ENCODE results near the gene FHOD3. TPM values are rescaled to one million over a fixed set of nuclear protein-coding genes. Genes with fewer than 3 reads are reported as not detected.

Gene FHOD3
- total RNA-seq, 1 experiment from 2014 or later, result 2.9 TPM

DNA sequence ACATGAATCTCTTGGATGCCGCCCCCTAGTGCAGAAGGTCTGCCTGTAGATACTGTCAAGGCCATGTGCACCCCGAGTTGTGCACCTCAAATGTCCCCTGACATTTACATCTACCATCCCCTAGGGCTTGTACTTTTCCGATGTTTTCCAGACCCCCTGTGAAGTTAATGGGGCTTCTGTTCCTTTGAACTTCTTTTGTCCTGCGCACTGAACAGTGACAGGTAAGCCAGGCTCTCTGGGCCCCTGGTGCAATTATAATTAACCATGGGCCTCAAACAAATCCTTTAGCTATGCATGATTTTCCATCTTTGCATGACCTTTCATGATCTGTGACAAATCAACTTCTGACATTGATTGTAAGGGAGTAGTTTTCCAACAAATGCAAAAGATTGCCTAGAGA is 158.4 kb downstream of the FHOD3 start:
- TF ChIP-seq, protein P1, sequence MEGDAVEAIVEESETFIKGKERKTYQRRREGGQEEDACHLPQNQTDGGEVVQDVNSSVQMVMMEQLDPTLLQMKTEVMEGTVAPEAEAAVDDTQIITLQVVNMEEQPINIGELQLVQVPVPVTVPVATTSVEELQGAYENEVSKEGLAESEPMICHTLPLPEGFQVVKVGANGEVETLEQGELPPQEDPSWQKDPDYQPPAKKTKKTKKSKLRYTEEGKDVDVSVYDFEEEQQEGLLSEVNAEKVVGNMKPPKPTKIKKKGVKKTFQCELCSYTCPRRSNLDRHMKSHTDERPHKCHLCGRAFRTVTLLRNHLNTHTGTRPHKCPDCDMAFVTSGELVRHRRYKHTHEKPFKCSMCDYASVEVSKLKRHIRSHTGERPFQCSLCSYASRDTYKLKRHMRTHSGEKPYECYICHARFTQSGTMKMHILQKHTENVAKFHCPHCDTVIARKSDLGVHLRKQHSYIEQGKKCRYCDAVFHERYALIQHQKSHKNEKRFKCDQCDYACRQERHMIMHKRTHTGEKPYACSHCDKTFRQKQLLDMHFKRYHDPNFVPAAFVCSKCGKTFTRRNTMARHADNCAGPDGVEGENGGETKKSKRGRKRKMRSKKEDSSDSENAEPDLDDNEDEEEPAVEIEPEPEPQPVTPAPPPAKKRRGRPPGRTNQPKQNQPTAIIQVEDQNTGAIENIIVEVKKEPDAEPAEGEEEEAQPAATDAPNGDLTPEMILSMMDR (IDR thresholded peaks at IDR 0.05; ENCODE audit: unreplicated experiment), result no peak
- no peak overlapping the region for H3K27ac Mint-ChIP-seq (ENCODE audit: unreplicated experiment)
- no peak overlapping the region for H3K4me3 Mint-ChIP-seq (ENCODE audit: low read depth, unreplicated experiment)
- CTCF ChIA-PET, result no interaction called here
- no TSS peak for BruUV-seq (replicated peaks)
- DNase-seq, result no peak
- peaks cover 11% of the 10 kb centered on the region for H3K27me3 Mint-ChIP-seq (ENCODE audit: unreplicated experiment)
- no peaks in the 10 kb centered on the region for H3K9me3 Mint-ChIP-seq (ENCODE audit: low read depth, unreplicated experiment)
- H3K4me1 Mint-ChIP-seq (ENCODE audit: low read depth, unreplicated experiment), result peaks cover 30% of the 10 kb centered on the region
- no peaks in the 10 kb centered on the region for H3K36me3 Mint-ChIP-seq (ENCODE audit: insufficient read depth, unreplicated experiment)
- intact Hi-C loops (cut with micrococcal nuclease; ENCODE audit: unreplicated experiment), result no loop called here

DNA sequence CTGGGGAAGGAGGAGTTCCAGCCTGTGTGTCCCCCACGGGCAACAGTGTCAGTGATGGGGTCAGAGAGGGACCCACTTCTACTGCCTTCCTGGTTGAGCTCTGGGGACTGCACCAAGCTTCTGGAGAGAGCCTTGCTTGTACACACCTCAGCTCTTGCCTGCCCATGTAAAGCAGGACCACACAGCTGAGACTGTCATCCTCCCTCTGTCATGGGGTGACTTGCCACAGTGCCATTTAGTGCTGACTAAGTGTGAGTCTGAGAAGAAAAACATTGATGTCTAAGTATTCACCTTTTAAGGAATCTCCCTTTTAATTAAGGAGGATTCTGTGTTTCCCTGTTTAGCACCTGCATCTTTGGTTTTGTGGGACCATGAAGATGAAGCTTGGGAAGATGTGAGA is 159.1 kb downstream of the FHOD3 start:
- TF ChIP-seq, protein P1 (IDR thresholded peaks at IDR 0.05; ENCODE audit: unreplicated experiment), result no peak
- CTCF ChIA-PET, result interaction anchor here (0.6 kb wide), 1 partner anchor 249 kb away, joined by 6 read pairs; no protein-coding TSS in a partner anchor
- DNase-seq, result no peak
- intact Hi-C loops (cut with micrococcal nuclease; ENCODE audit: unreplicated experiment), result no loop called here
- H3K4me1 Mint-ChIP-seq (ENCODE audit: low read depth, unreplicated experiment), result peaks cover 23% of the 10 kb centered on the region
- peaks cover 11% of the 10 kb centered on the region for H3K27me3 Mint-ChIP-seq (ENCODE audit: unreplicated experiment)
- no peak overlapping the region for H3K4me3 Mint-ChIP-seq (ENCODE audit: low read depth, unreplicated experiment)
- no peak overlapping the region for H3K27ac Mint-ChIP-seq (ENCODE audit: unreplicated experiment)
- BruUV-seq (replicated peaks), result no TSS peak
- no peaks in the 10 kb centered on the region for H3K36me3 Mint-ChIP-seq (ENCODE audit: insufficient read depth, unreplicated experiment)
- no peaks in the 10 kb centered on the region for H3K9me3 Mint-ChIP-seq (ENCODE audit: low read depth, unreplicated experiment)

DNA sequence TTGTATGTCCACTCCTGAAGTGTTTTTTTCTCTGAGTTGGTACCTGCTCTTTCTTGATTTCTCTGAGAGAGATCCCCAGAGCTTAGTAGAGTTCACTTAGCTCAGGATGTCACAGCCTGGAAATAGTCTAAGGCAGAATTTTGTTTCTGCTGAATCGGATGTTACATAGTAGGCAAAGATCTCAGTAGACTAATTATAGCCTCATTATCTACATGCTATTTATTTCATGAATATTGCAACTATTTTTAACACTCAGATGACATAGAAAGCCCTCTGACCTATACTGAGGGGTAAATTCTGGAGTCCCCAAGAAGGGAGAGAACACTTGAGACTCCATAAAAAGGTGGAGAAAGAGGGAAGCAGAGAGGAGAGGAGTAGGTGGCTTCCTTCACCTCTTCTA is 160.2 kb downstream of the FHOD3 start:
- intact Hi-C loops (cut with micrococcal nuclease; ENCODE audit: unreplicated experiment), result no loop called here
- CTCF ChIA-PET, result interaction anchor here (0.7 kb wide), 1 partner anchor 48 kb away, joined by 3 read pairs; no protein-coding TSS in a partner anchor

DNA sequence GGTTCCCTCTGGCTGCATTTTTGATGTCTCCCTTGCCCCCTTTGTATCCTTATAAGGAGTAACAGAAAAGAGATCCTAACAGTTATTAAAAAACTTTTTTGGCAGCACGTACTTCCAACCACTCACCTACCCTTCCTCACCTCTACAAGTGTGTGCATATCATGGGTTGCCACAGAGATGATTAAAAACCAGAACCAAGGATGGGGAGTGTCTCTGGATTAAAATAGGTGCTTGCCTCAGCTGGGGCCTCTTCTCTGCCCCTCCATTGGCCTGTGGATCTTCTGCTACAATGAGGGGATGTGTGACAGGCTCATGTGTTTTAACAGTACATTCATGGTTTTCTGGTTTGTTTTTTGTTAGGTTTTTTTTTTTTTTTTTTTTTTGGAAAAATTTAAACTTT is 160.8 kb downstream of the FHOD3 start:
- TF ChIP-seq, protein P1 (IDR thresholded peaks at IDR 0.05; ENCODE audit: unreplicated experiment), result no peak
- no peak for DNase-seq
- no peaks in the 10 kb centered on the region for H3K9me3 Mint-ChIP-seq (ENCODE audit: low read depth, unreplicated experiment)
- no TSS peak for BruUV-seq (replicated peaks)
- H3K27ac Mint-ChIP-seq (ENCODE audit: unreplicated experiment), result no peak overlapping the region
- H3K27me3 Mint-ChIP-seq (ENCODE audit: unreplicated experiment), result peaks cover 11% of the 10 kb centered on the region
- H3K36me3 Mint-ChIP-seq (ENCODE audit: insufficient read depth, unreplicated experiment), result no peaks in the 10 kb centered on the region
- H3K4me1 Mint-ChIP-seq (ENCODE audit: low read depth, unreplicated experiment), result peaks cover 18% of the 10 kb centered on the region
- H3K4me3 Mint-ChIP-seq (ENCODE audit: low read depth, unreplicated experiment), result no peak overlapping the region
- CTCF ChIA-PET, result no interaction called here
- intact Hi-C loops (cut with micrococcal nuclease; ENCODE audit: unreplicated experiment), result no loop called here

More for the DNA sequence above, 160.2 kb downstream of the FHOD3 start:
- no peaks in the 10 kb centered on the region for H3K9me3 Mint-ChIP-seq (ENCODE audit: low read depth, unreplicated experiment)
- H3K27me3 Mint-ChIP-seq (ENCODE audit: unreplicated experiment), result peaks cover 11% of the 10 kb centered on the region
- H3K4me3 Mint-ChIP-seq (ENCODE audit: low read depth, unreplicated experiment), result no peak overlapping the region
- H3K4me1 Mint-ChIP-seq (ENCODE audit: low read depth, unreplicated experiment), result peaks cover 20% of the 10 kb centered on the region
- TF ChIP-seq, protein P1 (IDR thresholded peaks at IDR 0.05; ENCODE audit: unreplicated experiment), result no peak
- no peak overlapping the region for H3K27ac Mint-ChIP-seq (ENCODE audit: unreplicated experiment)
- no peak for DNase-seq
- no TSS peak for BruUV-seq (replicated peaks)
- no peaks in the 10 kb centered on the region for H3K36me3 Mint-ChIP-seq (ENCODE audit: insufficient read depth, unreplicated experiment)
